ENCODE data around the gene CHSY3. TPM values are rescaled to one million over a fixed set of nuclear protein-coding genes. Genes with fewer than 3 reads are reported as not detected.

Gene CHSY3
- total RNA-seq, 4 donors from 2014 or later: 1.3 to 2.1 (median 1.5) TPM

DNA sequence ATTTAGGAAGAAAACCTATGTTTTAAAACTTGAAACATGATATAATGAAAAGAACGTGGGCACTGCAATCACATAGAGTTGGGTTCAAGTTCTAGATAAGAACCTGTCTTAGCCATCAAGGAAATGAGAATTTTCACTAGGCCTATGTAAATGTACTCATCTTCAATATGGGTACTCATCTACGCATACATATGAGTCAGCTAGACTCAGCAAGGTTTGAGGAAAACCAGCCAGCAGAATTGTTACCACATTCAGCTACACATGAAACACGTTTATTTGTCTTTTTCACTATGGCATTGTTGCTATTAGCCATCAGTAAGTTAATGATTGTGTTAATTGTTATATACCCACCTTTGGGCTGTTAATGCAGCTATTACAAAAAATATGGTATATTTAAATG, 146.3 kb downstream of the CHSY3 start:
- Histone ChIP-seq H3K27ac (no peak overlapping the region), H3K9me3 (no peaks in the 10 kb centered on the region), H3K4me1 (no peaks in the 10 kb centered on the region), H3K27me3 (no peaks in the 10 kb centered on the region), H3K4me3 (no peak overlapping the region), H3K36me3 (no peaks in the 10 kb centered on the region)
- no peak for DNase-seq (ENCODE audit: low spot score in 2 of 2)
- WGBS: 89% methylated on average over 3 of the region's 3 CpGs
- TF ChIP-seq CTCF (IDR thresholded peaks at IDR 0.05) (no peak), POLR2A (IDR thresholded peaks at IDR 0.05) (no peak), EP300 (IDR thresholded peaks at IDR 0.05) (no peak), POLR2AphosphoS5 (IDR thresholded peaks at IDR 0.05) (no peak)

DNA sequence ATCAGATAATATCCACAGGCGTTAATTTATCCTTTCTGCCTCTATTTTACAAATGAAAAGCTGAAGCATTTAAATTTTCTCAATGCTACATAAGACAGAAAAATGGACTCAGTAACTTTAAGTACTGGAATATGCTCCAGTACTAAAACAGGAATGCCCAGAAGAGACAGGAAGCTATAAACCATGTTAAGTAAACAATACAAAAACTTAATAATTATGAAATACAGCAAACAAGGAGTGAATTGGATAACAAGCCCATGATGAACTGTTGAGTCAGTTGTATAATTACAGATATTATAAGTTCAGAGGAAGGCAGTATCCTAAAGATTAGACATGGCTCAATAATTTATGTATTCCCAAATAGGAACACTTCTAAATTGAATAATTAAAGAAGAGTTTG, 148.5 kb downstream of the CHSY3 start:
- H3K27me3 ChIP-seq: no peaks in the 10 kb centered on the region
- no peak for DNase-seq (ENCODE audit: low spot score in 2 of 2)
- no peaks in the 10 kb centered on the region for H3K36me3 ChIP-seq
- no peak for TF ChIP-seq CTCF (IDR thresholded peaks at IDR 0.05)
- no peak for TF ChIP-seq POLR2A (IDR thresholded peaks at IDR 0.05)
- no peak for TF ChIP-seq EP300 (IDR thresholded peaks at IDR 0.05)
- no peak for TF ChIP-seq POLR2AphosphoS5 (IDR thresholded peaks at IDR 0.05)
- H3K4me1 ChIP-seq: no peaks in the 10 kb centered on the region
- WGBS: 84% methylated on average over 1 of the region's 1 CpG
- no peak overlapping the region for H3K27ac ChIP-seq
- no peaks in the 10 kb centered on the region for H3K9me3 ChIP-seq
- no peak overlapping the region for H3K4me3 ChIP-seq

GRCh38 chr5:130055572-130055971, 151.3 kb downstream of the CHSY3 start:
- Histone ChIP-seq H3K4me1 (no peaks in the 10 kb centered on the region), H3K9me3 (no peaks in the 10 kb centered on the region), H3K27ac (no peak overlapping the region), H3K27me3 (no peaks in the 10 kb centered on the region), H3K4me3 (no peak overlapping the region), H3K36me3 (no peaks in the 10 kb centered on the region)
- TF ChIP-seq POLR2A (IDR thresholded peaks at IDR 0.05) (no peak), POLR2AphosphoS5 (IDR thresholded peaks at IDR 0.05) (no peak)
- WGBS: 69% methylated on average over 4 of the region's 4 CpGs
- DNase-seq (ENCODE audit: low spot score in 2 of 2): no peak

- no peaks in the 10 kb centered on the region for H3K9me3 ChIP-seq
- H3K4me1 ChIP-seq: no peaks in the 10 kb centered on the region
- H3K27ac ChIP-seq: no peak overlapping the region
- TF ChIP-seq CTCF (IDR thresholded peaks at IDR 0.05): no peak
- TF ChIP-seq POLR2A (IDR thresholded peaks at IDR 0.05): no peak
- no peak for TF ChIP-seq EP300 (IDR thresholded peaks at IDR 0.05)
- TF ChIP-seq POLR2AphosphoS5 (IDR thresholded peaks at IDR 0.05): no peak
- H3K36me3 ChIP-seq: no peaks in the 10 kb centered on the region
- no peaks in the 10 kb centered on the region for H3K27me3 ChIP-seq
- no peak for DNase-seq (ENCODE audit: low spot score in 2 of 2)
- no peak overlapping the region for H3K4me3 ChIP-seq
- 80% methylated on average over 2 of the region's 2 CpGs for WGBS
Observed at GRCh38 chr5:130061746-130062145, 157.5 kb downstream of the CHSY3 start.

DNA sequence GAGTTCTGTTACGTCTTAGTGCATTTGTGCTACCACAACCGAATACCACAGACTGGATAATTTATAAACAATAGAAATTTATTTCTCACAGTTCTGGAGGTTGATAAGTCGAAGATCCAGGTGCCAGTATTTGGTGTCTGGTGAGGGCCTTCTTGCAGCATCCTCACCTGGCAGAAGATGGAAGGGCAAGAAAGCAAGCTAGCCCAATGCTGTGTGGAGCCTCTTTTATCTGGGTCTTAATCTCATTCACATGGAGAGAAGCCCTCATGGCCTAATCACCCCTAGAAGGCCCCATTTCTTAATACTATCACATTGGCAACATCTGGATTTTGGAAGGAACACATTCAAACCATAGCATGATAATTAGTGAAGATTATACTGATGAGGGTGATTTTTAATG, 159.3 kb downstream of the CHSY3 start:
- Histone ChIP-seq H3K4me3 (no peak overlapping the region), H3K27me3 (no peaks in the 10 kb centered on the region), H3K9me3 (no peaks in the 10 kb centered on the region), H3K36me3 (no peaks in the 10 kb centered on the region), H3K4me1 (no peaks in the 10 kb centered on the region), H3K27ac (no peak overlapping the region)
- no peak for DNase-seq (ENCODE audit: low spot score in 2 of 2)
- 92% methylated on average over 3 of the region's 3 CpGs for WGBS
- TF ChIP-seq POLR2A (IDR thresholded peaks at IDR 0.05) (no peak), POLR2AphosphoS5 (IDR thresholded peaks at IDR 0.05) (no peak), EP300 (IDR thresholded peaks at IDR 0.05) (no peak), CTCF (IDR thresholded peaks at IDR 0.05) (no peak)

GRCh38 chr5:130064484-130064883, 160.2 kb downstream of the CHSY3 start:
- TF ChIP-seq POLR2A (IDR thresholded peaks at IDR 0.05): no peak
- TF ChIP-seq POLR2AphosphoS5 (IDR thresholded peaks at IDR 0.05): no peak
- TF ChIP-seq EP300 (IDR thresholded peaks at IDR 0.05): no peak
- TF ChIP-seq CTCF (IDR thresholded peaks at IDR 0.05): no peak
- no peaks in the 10 kb centered on the region for H3K4me1 ChIP-seq
- no peaks in the 10 kb centered on the region for H3K36me3 ChIP-seq
- no peak overlapping the region for H3K27ac ChIP-seq
- no peaks in the 10 kb centered on the region for H3K27me3 ChIP-seq
- no peak overlapping the region for H3K4me3 ChIP-seq
- WGBS: 93% methylated on average over 3 of the region's 3 CpGs
- no peak for DNase-seq (ENCODE audit: low spot score in 2 of 2)
- H3K9me3 ChIP-seq: no peaks in the 10 kb centered on the region

All from suprapubic skin (tissue), 4 donors.